ENCODE measurements around the gene BCL10. TPM values are rescaled to one million over a fixed set of nuclear protein-coding genes. Genes with fewer than 3 reads are reported as not detected.

Gene BCL10
- polyA plus RNA-seq, 1 donor from 2014 or later, result 17.3 TPM

GRCh38 chr1:85223334-85223733 is 53.1 kb downstream of the BCL10 start:
- H3K9ac ChIP-seq (ENCODE audit: low read length), result no peak overlapping the region
- no peaks in the 10 kb centered on the region for H3K36me3 ChIP-seq (ENCODE audit: insufficient read depth, low read length)
- H3K79me2 ChIP-seq (replicated peaks; ENCODE audit: insufficient read depth, low read length), result no peaks in the 10 kb centered on the region
- H3K27me3 ChIP-seq (ENCODE audit: insufficient read depth, low read depth, low read length), result no peaks in the 10 kb centered on the region
- no peaks in the 10 kb centered on the region for H4K20me1 ChIP-seq (ENCODE audit: insufficient read depth)
- H3K9me3 ChIP-seq (ENCODE audit: low read length), result no peaks in the 10 kb centered on the region
- no peak overlapping the region for H2AFZ ChIP-seq (ENCODE audit: low read depth, low read length)
- H3K4me2 ChIP-seq (ENCODE audit: low read length), result no peak overlapping the region
- H3F3A ChIP-seq (ENCODE audit: insufficient read depth, low read length, poor library complexity, severe bottlenecking), result no peaks in the 10 kb centered on the region
- H3K4me3 ChIP-seq (ENCODE audit: low read length), result no peak overlapping the region
- H3K27ac ChIP-seq (ENCODE audit: low read length), result no peak overlapping the region
- H3K9me2 ChIP-seq (ENCODE audit: insufficient read depth, low read length), result no peaks in the 10 kb centered on the region
- TF ChIP-seq RAD21 (conservative IDR thresholded peaks at IDR 0.05) (no peak), TAF1 (IDR thresholded peaks at IDR 0.05; ENCODE audit: low read depth) (no peak), EP300 (conservative IDR thresholded peaks at IDR 0.05; ENCODE audit: poor library complexity, severe bottlenecking) (no peak), SMC3 (conservative IDR thresholded peaks at IDR 0.05; ENCODE audit: poor library complexity) (no peak), CTCF (IDR thresholded peaks at IDR 0.05; ENCODE audit: poor library complexity, severe bottlenecking) (no peak), MXI1 (conservative IDR thresholded peaks at IDR 0.05; ENCODE audit: poor library complexity, severe bottlenecking) (no peak), EZH2 (IDR thresholded peaks at IDR 0.05; ENCODE audit: borderline replicate concordance, insufficient read depth, low read length, poor library complexity, severe bottlenecking) (no peak), POLR2AphosphoS5 (IDR thresholded peaks at IDR 0.05) (no peak), REST (IDR thresholded peaks at IDR 0.05; ENCODE audit: borderline replicate concordance) (no peak)

- no peaks in the 10 kb centered on the region for H3K9me2 ChIP-seq (ENCODE audit: insufficient read depth, low read length)
- no peak overlapping the region for H3K9ac ChIP-seq (ENCODE audit: low read length)
- H4K20me1 ChIP-seq (ENCODE audit: insufficient read depth), result no peaks in the 10 kb centered on the region
- H3F3A ChIP-seq (ENCODE audit: insufficient read depth, low read length, poor library complexity, severe bottlenecking), result no peaks in the 10 kb centered on the region
- no peak overlapping the region for H2AFZ ChIP-seq (ENCODE audit: low read depth, low read length)
- no peak for TF ChIP-seq RAD21 (conservative IDR thresholded peaks at IDR 0.05)
- TF ChIP-seq POLR2AphosphoS5 (IDR thresholded peaks at IDR 0.05), result no peak
- no peak for TF ChIP-seq SMC3 (conservative IDR thresholded peaks at IDR 0.05; ENCODE audit: poor library complexity)
- no peak for TF ChIP-seq EP300 (conservative IDR thresholded peaks at IDR 0.05; ENCODE audit: poor library complexity, severe bottlenecking)
- TF ChIP-seq TAF1 (IDR thresholded peaks at IDR 0.05; ENCODE audit: low read depth), result no peak
- no peak for TF ChIP-seq MXI1 (conservative IDR thresholded peaks at IDR 0.05; ENCODE audit: poor library complexity, severe bottlenecking)
- no peak for TF ChIP-seq CTCF (IDR thresholded peaks at IDR 0.05; ENCODE audit: poor library complexity, severe bottlenecking)
- TF ChIP-seq REST (IDR thresholded peaks at IDR 0.05; ENCODE audit: borderline replicate concordance), result no peak
- no peak for TF ChIP-seq EZH2 (IDR thresholded peaks at IDR 0.05; ENCODE audit: borderline replicate concordance, insufficient read depth, low read length, poor library complexity, severe bottlenecking)
- no peaks in the 10 kb centered on the region for H3K27me3 ChIP-seq (ENCODE audit: insufficient read depth, low read depth, low read length)
- H3K4me2 ChIP-seq (ENCODE audit: low read length), result no peak overlapping the region
- no peak overlapping the region for H3K4me3 ChIP-seq (ENCODE audit: low read length)
- no peak overlapping the region for H3K27ac ChIP-seq (ENCODE audit: low read length)
- H3K36me3 ChIP-seq (ENCODE audit: insufficient read depth, low read length), result no peaks in the 10 kb centered on the region
- no peaks in the 10 kb centered on the region for H3K9me3 ChIP-seq (ENCODE audit: low read length)
- H3K79me2 ChIP-seq (replicated peaks; ENCODE audit: insufficient read depth, low read length), result no peaks in the 10 kb centered on the region
Observed at GRCh38 chr1:85220756-85221201, 55.7 kb downstream of the BCL10 start.
